WERI-Rb-1 (cell line): ENCODE measurements around the gene BICD2.
"Not testable (repeated sequence)": the region's sequence is repeated elsewhere in the genome, so short reads cannot be mapped to it uniquely, and the experiment has no call there.

Experiments
- DNase-seq: peaks from one replicate; pipeline ENCODE4 v3.0.0-alpha.2; 2020
- H3K27ac ChIP-seq: fragments of 250-450 bp; sonication (Bioruptor Pico); 2 replicates; pipeline ENCODE4 v1.5.1; 2020; ENCODE audit warnings: mild to moderate bottlenecking, moderate library complexity
- H3K27me3 ChIP-seq: fragments of 250-450 bp; sonication (Bioruptor Pico); 2 replicates; pipeline ENCODE4 v1.5.1; 2021; ENCODE audit warnings: mild to moderate bottlenecking, low read depth, moderate library complexity; ENCODE audit not compliant: insufficient read depth, severe bottlenecking
- H3K36me3 ChIP-seq: fragments of 250-450 bp; sonication (Bioruptor Pico); 2 replicates; pipeline ENCODE4 v1.5.1; 2020; ENCODE audit warnings: mild to moderate bottlenecking, moderate library complexity
- H3K4me3 ChIP-seq: 2 replicates; pipeline ENCODE4 v1.5.1; 2011; ENCODE audit warnings: low read depth, mild to moderate bottlenecking, control low read depth, low read length
- H3K9me3 ChIP-seq: fragments of 250-450 bp; sonication (Bioruptor Pico); 2 replicates; pipeline ENCODE4 v1.5.1; 2021; ENCODE audit warnings: mild to moderate bottlenecking, moderate library complexity; ENCODE audit not compliant: severe bottlenecking
- TF ChIP-seq, protein P1 (sequence below): IDR thresholded peaks from 2 replicates; pipeline ENCODE4 v1.5.1; 2011; ENCODE audit warnings: low read depth, mild to moderate bottlenecking, control low read depth, inconsistent platforms, low read length

The BICD2 gene

DNA sequence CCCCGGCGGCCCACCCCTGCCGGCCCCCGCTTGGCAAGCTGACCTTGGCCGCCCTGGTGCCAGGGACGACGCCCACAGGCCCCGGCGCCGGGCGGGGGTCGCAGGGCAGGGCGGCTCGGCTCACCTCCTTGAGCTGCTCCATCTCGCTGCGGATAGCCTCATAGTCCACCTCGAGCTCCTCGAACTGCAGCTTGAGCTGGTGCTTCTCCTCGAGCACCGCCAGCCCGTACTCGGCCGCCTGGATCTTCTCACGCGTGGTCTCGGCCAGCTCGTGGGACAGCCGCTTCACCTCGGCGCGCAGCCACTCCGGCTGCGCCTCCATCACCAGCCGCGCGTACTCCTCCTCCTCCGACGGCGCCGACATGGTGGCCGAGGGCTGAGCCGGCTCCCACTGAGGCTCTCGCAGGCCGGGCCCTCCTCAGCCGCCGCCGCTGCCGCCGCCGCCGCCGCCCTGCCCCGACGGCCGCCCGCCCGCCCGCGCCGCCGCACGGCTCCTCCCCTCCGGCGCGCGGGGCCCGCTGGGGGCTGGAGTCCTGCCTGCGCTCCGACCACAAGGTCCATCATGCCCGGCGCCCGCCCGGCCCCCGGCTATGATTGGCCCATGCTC, at the start of gene BICD2:
Gene BICD2, minus strand, starts transcription at position 453 of the 607 bp plus-strand sequence. Its CDS starts 89 bp downstream, at position 364.
- no peaks in the 10 kb centered on the region for H3K27me3 ChIP-seq
- H3K4me3 ChIP-seq, result peak within 1 kb of the TSS; percentile 95
- DNase-seq, result no peak
- no peaks in the 10 kb centered on the region for H3K9me3 ChIP-seq
- TF ChIP-seq, protein P1, sequence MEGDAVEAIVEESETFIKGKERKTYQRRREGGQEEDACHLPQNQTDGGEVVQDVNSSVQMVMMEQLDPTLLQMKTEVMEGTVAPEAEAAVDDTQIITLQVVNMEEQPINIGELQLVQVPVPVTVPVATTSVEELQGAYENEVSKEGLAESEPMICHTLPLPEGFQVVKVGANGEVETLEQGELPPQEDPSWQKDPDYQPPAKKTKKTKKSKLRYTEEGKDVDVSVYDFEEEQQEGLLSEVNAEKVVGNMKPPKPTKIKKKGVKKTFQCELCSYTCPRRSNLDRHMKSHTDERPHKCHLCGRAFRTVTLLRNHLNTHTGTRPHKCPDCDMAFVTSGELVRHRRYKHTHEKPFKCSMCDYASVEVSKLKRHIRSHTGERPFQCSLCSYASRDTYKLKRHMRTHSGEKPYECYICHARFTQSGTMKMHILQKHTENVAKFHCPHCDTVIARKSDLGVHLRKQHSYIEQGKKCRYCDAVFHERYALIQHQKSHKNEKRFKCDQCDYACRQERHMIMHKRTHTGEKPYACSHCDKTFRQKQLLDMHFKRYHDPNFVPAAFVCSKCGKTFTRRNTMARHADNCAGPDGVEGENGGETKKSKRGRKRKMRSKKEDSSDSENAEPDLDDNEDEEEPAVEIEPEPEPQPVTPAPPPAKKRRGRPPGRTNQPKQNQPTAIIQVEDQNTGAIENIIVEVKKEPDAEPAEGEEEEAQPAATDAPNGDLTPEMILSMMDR, result no peak
- H3K27ac ChIP-seq, result peak within 1 kb of the TSS; percentile 99
- peaks cover 9% of the 10 kb centered on the region for H3K36me3 ChIP-seq

DNA sequence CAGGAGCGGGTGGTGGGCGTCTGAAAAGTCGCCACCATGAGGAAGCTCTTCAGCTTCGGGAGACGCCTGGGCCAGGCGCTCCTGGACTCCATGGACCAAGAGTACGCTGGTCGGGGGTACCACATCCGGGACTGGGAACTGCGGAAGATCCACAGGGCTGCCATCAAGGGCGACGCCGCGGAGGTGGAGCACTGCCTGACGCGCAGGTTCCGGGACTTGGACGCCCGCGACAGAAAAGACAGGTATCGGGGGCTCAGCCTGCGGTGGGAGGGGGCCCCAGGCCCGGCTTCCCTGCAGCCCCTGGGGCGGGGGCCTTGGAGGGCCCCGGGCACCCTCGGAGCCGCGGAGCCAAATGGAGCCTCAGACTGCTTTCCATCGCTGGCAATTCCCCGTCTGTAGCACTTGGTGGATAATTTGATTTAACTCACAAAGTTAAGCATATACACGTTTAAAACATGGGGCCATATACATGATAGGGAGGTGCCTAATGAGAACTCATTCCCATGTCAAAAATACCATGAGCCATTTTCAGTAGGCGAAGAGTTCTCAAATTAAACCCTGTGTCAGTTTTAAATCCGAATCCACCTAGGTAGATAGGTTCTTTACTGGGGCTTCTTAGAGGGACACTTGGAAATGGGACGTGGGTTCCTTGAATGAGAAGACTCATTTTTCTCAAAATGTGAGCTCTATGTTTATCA, 45.1 kb upstream of the BICD2 start:
- H3K4me3 ChIP-seq, DNase-seq, H3K27ac ChIP-seq, H3K9me3 ChIP-seq, H3K36me3 ChIP-seq: not testable (repeated sequence)
- H3K27me3 ChIP-seq, result peaks cover 46% of the 10 kb centered on the region

DNA sequence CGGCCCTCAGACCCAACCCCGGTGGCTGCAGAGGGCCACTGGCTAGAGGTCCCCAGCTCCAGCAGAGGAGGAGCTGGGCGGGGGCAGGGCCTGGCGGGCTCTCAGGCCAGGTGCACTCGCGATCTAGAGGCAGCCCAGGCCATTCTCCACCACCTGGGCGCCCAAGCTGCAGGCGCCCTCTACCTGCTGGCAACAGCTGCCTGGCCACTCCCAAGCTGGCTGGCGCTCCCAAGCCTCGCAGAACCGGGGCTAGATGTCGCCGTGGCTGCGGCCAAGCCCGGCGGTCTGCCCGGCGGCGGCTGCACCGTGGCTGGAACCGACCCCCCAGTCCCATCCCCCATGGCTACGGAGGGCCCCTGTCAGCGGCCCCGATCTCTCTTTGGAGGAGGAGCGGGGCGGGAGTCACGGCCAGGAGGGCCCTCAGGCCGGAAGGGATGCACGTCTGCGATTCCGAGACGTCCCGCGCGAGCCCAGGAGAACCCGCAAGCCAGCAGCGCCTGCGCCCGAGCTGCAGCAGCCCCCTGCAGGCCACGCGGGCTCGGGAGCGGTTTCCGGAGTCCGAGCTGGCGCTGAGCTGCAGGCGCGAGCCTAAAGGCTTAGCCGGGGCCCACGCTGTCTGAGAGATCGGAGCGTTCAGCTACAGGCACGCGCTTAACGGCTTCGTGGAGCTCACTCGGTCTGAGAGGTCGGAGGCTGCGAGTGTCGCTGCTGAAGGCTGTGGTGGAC, 44.3 kb upstream of the BICD2 start:
- Histone ChIP-seq H3K4me3 (peak overlapping the region; percentile 29; the same call in 1 of the 2 replicates), H3K27ac (no peak overlapping the region), H3K36me3 (no peaks in the 10 kb centered on the region), H3K27me3 (peaks cover 46% of the 10 kb centered on the region), H3K9me3 (no peaks in the 10 kb centered on the region)
- peak; percentile 80 for DNase-seq
- TF ChIP-seq, protein P1, result peak; percentile 31; the same call in 1 of the 2 replicates

DNA sequence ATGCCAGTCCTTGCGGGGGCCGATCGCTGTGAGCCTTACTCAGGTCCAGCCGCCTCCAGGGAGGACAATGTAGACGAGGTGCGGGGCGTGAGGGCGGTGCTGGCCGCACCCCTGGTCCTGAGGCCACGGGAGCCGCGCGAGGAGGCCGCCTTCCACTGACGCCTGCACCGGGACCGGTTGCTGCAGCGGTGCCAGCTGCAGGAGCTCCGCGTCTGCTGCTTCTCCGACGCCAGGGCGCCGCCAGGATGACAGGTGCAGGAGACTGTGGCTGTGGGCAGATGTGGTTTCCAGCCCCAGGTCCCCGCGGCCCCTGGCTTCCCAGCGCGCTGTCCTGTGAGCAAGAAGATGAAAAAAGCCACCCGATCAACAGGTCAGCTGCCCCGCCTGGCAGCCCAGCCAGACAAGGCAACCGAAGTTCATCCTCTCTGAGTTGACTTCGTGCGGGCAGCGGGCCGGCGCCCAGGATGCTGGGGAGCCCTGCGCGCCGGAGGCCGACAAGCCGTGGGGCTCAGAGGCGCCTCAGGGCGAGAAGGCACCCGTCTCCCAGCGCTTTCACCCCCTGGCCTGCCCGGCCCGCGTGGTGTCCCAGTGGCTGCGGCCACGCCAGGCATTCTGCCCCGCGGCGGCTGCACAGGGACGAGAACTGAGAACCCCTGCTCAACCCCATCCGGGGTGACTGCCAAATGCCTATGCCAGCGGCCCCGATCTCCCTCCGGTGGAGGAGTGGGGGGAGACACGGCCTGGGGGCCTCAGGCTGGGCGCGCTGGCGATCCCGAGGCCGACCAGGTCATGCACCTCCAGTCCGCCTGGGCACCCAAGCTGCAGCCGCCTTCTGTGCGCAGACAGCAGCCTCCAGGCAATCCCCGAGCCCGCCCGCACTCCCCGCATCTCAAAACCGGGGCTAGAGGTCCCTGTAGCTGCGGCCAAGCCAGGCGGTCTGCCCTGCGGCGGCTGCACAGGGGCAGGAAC, 43.4 kb upstream of the BICD2 start:
- H3K9me3 ChIP-seq, result no peaks in the 10 kb centered on the region
- TF ChIP-seq, protein P1, result no peak
- no peaks in the 10 kb centered on the region for H3K36me3 ChIP-seq
- DNase-seq, result peak; percentile 20
- H3K27me3 ChIP-seq, result peaks cover 46% of the 10 kb centered on the region
- no peak overlapping the region for H3K27ac ChIP-seq
- no peak overlapping the region for H3K4me3 ChIP-seq

DNA sequence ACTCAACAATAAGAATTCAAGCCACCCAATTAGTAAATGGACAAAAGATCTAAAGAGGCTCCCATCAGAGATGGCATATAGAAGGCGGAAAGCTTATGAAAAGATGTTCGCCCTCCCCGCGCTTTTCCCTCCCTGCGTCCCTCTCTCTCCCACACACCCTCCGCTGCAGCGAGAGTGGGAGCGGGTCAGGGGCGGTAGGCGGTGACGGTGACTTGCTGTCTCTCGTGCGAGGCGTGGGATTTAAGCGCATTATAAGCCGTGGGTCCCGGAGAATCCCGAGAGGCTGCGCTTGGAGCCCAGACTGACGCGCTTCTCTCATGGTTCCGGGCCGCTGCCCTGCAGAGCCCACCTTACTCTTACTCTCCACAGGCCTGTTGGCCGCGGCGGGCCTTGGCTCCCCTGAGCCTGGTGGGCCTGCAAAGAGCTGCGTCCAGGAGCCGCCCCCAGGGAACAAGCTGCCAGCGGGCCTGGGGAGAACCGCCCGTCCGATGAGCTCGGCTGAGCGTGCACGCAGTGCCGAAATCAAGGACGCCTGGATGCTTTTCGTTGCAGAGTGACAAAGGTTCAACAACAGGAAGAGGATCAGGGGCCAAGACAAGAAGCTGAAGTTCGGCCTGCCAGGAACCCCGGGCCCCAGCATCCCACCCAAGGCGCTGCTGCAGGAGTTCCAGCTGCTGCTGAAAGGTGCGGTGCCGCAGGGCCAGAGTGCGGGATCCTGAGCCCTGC, 42.6 kb upstream of the BICD2 start:
- Histone ChIP-seq H3K9me3 (no peaks in the 10 kb centered on the region), H3K4me3 (no peak overlapping the region), H3K27ac (no peak overlapping the region), H3K27me3 (peaks cover 46% of the 10 kb centered on the region), H3K36me3 (no peaks in the 10 kb centered on the region)
- TF ChIP-seq, protein P1, result no peak
- DNase-seq, result no peak
